Measurements from ENCODE around the gene MT1M.

The MT1M gene

DNA sequence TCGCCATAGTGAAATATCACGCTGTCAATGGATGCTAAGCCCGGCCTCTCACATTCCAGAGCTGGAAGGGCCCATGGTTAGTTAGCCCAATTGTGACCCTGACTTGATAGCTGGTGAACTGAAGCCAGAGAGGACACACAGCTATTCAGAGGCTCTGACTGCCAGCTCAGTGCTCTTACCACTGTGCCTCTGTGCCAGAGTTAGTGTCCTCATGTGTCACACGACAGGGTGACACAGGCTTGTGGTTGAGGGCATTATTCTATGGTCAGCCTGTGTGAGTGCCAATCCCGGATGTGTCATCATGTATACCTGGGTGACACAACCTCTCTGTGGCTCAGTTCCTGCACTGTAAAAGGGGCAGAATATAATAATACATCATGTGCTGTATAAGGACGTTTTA is 47.4 kb downstream of the MT1M start:
- no peak for DNase-seq

DNA sequence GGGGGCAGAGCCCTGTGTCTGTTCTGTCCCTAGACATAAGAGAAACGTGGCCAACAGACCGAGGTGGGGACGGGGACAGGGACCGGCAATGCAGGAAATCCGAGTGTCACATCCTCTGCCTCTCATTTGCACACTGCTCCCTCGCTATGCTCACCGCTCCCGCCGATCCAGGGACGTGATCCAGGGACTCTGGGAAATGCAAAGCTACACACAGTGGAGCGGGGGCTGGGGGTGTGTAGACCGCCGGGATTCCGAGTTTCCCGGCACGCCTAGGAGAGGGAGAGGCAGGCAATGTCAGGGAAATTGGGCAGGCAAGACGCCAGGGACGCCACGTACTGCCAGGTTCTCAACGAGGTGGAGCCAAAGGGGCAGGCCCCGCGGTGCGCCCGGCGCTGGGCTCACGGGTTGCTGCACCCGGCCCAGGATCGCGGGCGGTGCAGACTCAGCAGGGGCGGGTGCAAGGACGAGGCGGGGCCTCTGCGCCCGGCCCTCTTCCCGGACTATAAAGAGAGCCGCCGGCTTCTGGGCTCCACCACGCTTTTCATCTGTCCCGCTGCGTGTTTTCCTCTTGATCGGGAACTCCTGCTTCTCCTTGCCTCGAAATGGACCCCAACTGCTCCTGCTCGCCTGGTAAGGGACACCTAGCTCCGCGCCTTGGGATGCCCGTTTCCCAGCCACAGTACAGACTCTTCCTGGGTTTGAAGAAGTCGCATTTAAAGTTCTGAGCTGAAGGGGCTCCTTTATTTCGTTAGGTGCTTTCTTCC is 49.7 kb downstream of the MT1M start, which contains the start of gene MT1X:
Gene MT1X (plus strand): TSS at position 532 of the 764 bp plus-strand sequence. CDS start 71 bp downstream, at position 603.
- DNase-seq, result peak; percentile 10

DNA sequence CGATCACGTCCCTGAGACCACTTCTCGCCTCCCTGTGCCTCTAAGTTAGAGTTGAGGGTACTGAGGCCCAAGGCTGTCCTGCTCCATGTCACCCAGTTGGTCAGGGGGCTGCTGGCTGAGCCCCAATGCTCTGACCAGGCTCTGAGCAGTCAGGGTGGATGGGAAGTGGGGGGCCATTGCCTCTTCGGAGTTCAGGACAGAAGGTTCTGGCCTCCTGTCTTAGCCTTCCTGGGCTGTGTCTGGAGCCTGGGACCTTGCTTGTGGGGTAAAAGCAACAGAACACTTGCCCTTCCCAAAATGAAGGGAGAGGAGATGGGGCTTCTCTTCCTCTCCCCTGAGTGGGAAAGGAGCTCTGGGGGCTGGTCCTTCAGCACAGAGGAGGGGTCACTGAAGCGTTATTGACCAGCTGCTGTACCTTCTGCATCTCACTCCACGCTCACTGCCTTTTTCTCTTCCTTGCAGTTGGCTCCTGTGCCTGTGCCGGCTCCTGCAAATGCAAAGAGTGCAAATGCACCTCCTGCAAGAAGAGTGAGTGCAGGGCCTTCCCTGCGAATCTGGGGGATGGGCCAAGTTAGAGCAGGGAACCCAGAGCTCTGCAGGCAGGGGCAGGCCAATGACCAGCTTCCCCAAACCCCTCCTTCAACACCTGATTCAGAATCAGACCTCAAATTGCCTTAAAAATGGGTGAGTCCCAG is 50.4 kb downstream of the MT1M start:
- no peak for DNase-seq

All from NCI-H2081 treated with DMSO at 0.1 percent for 48 hours (cell line).